Measurements from ENCODE around the gene SFT2D1.

DNA sequence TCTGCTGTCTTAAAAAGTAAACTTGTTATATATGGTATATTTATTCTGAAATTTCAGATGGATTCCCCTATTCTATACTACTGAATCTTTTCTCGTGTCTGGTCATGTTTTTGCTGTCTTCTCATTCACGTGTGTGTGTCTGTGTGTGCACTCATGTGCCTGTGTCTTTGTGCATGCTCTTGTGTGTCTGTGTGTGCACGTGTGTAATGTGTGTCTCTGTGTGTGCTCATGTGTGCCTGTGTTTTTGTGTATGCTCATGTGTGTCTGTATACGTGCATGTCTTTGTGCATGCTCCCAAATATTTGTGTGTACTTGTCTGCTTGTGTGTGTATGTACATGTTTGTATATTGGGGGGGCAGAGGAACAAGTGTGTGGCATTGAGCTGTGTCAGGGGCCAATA lies 68.2 kb downstream of the SFT2D1 start:
- TF ChIP-seq, protein P1, sequence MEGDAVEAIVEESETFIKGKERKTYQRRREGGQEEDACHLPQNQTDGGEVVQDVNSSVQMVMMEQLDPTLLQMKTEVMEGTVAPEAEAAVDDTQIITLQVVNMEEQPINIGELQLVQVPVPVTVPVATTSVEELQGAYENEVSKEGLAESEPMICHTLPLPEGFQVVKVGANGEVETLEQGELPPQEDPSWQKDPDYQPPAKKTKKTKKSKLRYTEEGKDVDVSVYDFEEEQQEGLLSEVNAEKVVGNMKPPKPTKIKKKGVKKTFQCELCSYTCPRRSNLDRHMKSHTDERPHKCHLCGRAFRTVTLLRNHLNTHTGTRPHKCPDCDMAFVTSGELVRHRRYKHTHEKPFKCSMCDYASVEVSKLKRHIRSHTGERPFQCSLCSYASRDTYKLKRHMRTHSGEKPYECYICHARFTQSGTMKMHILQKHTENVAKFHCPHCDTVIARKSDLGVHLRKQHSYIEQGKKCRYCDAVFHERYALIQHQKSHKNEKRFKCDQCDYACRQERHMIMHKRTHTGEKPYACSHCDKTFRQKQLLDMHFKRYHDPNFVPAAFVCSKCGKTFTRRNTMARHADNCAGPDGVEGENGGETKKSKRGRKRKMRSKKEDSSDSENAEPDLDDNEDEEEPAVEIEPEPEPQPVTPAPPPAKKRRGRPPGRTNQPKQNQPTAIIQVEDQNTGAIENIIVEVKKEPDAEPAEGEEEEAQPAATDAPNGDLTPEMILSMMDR (IDR thresholded peaks at IDR 0.05): no peak
- TF ChIP-seq EP300 (IDR thresholded peaks at IDR 0.05) (no peak), POLR2A (IDR thresholded peaks at IDR 0.05) (no peak)
